Suppressor macrophage (primary cell): ENCODE results near the gene RRP1.
"Not testable (repeated sequence)": the region's sequence is repeated elsewhere in the genome, so short reads cannot be mapped to it uniquely, and the experiment has no call there.

Experiments
- DNase-seq, 4 experiments: peaks; one replicate each; pipeline ENCODE4 v3.0.0-alpha.2; 2020 to 2022

RRP1 gene

DNA sequence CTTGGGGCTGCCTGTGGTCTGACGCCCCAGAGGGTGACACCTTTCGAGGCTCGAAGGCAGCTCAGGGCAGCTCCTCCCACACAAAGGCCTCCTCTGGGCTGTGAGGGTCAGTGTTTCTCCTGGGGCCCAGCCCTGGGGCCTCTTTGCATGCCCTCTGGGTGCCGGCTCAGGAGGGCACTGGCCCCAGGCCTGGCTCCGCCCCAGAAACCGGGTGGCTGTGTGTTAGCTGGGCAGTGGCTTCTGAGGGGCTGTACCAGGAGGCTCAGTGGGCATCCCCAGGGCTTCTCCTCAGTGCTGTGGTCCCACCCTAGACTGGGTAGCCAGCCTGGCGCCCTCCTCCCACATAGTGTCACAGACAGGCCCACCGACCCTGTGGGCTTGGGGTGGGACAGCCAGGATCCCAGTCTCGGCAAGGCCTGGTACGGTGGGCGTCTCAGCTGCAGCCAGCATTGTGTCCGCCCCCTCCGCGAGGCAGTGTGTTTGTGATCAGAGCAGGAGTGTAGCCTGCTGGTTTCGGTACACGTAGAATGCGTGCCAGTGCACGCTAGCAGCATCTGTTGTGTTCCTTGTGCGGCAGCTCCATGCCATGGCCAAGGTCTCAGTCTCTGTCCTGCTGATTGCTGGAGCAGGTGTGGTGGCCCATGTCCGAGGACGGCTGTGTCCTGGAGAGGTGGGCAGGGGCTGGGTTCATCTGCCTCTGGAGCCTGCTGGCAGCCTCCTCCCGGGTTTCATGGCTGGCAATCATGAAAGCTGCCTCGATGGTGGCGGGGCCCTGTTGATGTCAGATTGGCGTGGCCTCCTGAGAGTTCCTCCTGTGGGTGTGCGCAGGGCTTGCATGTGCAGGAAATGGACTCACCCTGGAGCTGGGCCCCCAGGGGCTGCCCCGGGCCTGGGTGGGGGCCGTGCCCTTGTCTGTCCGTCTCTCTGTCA is 28.0 kb downstream of the RRP1 start:
- peak in 3 of 4 experiments; percentile 46 to 63 (median 58) for DNase-seq

DNA sequence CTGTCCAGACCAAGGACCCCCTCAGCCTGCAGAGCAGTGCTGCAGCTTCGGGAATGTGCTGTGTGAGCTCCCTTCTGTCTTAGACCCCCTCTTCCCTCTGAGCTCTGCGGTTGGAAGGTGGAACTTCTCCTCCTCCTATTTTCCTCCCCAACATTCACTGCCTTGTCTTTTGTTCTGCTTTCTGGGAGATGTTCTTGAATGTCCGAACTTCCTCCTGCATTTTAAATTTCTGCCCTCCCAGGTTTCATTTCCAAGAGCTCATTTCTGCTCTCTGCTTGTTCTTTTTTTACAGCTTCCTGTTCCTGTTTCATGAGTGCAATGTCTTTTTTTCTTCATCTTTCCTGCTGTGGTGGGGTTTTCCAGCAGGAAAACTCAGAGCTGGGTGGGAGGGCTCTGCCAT is 29.3 kb downstream of the RRP1 start:
- DNase-seq = peak; percentile 66 to 87 (median 78)

DNA sequence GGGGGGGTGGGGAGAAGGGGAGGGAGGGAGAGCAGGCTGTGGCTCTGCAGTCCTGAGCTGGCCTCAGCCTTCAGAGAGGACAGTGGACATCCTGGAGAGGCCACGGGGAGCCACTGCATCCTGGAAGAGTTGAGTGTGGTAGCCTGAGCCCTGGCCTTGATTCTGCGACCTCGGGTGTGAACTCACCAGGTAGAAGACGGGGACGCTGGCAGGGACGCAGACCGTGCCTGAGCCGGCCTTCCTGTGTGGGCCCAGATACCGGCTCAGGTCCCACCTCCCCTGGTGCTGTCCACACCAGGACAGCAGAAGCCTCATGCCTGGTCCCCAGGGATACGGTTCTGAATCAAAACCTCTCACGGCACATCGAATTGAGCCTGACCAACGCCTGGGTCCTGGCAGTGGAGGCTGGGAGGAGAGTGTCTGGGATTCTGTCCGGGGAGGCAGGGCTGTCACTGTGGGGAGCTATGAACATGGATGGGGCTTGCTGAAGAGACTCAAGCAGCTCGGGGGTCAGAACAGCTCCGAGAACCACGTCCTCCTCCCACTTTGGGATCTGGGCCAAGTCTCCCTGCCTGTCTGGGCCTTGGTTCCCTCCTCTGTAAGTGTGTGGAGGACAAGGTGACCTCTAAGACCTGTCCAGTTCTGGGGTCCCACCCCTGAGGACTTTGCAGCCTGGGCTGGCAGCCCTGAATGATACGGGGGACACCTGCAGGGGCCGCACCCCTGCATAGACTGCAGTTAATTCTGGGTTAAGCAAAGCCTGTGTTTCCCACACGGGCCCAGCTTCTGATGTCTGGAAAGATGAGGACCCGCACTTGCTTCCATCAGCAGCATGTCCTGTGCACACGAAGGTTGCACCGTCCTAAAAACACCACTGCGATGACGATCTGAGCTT is 30.4 kb downstream of the RRP1 start:
- DNase-seq = no peak

DNA sequence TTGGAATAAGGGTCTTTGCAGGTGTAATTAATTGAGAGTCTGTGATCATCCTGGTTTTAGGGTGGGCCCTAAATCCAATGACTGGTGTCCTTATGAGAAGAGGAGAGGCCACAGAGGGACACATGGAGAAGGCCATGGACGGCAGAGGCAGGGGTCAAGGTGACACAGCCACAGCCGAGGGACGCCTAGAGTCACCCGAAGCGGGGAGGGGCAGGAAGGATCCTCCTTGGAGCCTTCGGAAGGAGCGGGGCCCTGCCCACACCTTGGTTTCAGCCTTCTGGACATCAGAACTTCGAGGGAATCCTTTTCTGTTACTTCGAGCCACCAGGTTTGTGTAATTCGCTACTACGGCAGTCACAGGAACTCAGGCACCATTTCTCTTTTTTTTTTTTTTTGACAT is 31.1 kb downstream of the RRP1 start:
- no peak for DNase-seq

DNA sequence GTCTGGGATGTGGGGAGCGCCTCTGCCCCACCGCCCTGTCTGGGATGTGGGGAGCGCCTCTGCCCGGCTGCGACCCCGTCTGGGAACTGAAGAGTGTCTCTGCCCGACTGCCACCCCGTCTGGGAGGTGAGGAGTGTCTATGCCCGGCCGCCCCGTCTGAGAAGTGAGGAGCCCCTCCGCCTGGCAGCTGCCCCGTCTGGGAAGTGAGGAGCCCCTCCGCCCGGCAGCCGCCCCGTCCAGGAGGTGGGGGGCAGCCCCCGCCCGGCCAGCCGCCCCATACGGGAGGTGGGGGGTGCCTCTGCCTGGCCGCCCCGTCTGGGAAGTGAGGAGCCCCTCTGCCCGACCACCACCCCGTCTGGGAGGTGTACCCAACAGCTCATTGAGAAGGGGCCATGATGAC is 32.8 kb downstream of the RRP1 start:
- not testable (repeated sequence) for DNase-seq

DNA sequence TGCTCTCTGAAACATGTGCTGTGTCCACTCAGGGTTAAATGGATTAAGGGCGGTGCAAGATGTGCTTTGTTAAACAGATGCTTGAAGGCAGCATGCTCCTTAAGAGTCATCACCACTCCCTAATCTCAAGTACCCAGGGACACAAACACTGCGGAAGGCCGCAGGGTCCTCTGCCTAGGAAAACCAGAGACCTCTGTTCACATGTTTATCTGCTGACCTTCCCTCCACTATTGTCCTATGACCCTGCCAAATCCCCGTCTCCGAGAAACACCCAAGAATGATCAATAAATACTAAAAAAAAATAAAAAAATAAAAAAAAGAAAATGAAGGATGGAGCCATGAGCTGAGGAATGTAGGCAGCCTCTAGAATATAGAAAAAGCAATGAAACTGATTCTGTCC is 33.4 kb downstream of the RRP1 start:
- not testable (repeated sequence) for DNase-seq

DNA sequence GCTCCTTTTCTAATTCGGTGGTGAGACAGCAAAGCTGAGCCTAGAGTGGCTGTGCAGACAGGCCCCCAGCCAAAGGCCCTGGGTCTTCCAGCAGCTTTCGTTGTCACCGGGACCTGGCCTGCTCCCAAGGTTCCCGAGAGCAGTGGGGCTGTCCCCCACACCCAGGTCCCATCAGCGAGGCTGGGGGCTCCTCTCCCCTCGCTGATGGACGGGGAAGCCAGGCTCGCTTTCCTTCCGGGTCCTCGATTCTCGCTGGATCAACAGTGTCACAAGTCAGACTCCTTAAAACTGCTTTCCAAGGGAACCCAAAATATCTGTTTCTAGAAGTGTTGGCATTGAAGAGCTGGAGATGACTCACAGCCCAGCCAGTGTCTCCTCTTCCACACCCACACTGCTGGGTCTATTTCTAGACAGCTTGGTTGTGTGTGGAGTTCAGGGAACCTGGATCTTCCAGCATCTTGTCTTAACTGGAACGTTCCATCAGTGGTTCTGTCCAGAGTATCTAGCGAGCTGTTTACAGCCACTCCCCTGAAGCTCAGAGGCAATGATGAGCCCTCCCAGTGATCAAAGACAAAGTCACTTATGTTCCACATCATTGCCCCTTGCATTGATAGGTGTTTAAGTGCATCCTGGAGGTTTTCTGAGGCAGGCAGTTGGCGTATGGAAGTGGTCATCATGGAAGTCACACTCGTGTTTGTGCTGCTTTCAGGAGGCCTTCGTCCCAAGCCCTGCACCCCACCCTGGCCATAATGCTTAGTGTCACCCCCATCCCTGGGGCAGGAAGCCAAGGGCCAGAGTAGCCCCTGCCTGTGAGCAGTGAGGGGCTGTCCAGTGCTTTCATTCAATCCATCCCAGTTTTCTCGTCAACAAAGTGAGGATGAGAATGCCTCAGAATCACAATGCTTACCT is 35.2 kb downstream of the RRP1 start:
- peak; percentile 60 to 81 (median 76) for DNase-seq

DNA sequence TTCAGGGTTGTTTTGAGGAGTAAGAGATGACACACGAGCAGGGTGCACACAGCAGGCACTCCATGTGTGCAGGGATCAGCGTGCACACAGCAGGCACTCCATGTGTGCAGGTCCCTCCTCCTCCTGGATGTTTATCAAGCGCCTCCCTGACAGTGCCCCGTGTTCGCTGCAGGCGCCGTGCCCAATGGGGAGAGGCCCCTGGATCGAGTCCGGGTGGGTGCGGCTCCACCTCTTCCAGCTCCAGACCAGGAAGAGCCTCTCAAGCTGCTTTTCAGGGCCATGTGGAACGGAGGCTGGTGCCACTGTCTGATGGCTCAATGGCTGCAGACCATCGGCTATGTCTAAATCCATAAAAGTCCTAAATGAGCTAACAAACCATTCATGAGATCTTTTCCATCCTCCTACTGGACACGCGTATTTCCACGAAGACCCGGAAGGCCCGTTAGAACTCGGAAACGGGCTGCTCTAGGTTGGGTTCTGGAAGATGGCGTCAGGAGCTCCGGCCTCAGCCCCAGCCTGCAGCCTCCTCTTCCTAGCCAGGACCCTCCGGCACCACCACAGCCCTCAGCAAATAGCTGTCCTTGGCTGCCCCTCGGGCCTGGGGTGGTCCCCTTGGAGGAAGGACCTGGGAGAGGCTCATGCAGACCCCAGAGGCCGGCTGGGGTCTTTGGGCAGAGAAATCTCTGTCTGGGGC is 36.0 kb downstream of the RRP1 start:
- DNase-seq = no peak

DNA sequence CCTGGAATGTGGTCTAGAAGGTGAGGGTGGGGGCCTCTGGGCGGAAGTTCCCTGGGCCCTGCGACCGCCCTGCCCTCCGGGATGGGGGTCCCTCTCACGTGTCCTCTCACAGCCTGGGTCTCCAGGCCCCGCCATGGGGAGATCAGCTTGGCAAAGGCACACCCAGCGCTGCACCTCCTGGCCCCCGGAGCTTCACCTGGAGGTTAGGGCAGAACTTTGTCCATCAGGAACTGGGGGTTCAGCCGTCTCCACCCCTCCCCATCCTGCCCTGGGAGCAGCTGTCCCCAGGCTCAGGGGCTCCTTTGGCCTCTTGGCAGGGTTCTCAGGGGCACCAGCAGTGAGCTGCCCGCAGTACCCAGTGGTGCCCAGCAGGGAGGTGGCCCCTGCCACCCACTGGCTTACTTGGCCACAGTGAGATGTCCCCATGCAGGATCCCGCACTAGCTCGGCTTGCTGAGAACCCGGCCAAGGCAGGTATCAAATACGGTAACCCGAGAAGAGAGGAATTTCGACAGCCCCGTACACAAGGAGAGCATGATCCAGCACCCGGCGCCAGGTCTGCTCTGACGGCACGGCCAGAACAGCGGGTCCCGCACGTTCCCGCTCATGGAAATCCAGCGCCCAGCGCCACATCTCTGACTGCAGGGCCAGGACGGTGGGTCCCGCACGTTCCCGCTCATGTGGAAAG is 36.7 kb downstream of the RRP1 start:
- peak in 1 of 4 experiments; percentile 51 for DNase-seq

DNA sequence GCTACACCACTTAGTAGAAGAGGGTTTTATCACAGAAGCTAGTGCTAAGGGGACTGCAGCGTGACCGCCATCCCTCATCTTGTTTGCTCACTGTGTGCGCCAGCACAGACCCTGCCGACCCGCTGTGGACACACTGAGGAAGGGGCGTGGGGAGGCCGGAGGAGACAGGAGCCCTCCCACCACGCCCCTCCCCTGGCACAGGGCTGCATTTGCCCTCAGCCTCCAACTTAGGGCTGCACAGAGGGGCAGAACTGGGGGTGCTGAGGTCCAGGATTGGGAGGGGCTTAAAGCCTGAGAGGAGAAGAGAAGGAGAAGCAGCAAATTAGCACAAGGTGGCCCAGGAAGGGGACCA is 37.2 kb downstream of the RRP1 start:
- DNase-seq = no peak

DNA sequence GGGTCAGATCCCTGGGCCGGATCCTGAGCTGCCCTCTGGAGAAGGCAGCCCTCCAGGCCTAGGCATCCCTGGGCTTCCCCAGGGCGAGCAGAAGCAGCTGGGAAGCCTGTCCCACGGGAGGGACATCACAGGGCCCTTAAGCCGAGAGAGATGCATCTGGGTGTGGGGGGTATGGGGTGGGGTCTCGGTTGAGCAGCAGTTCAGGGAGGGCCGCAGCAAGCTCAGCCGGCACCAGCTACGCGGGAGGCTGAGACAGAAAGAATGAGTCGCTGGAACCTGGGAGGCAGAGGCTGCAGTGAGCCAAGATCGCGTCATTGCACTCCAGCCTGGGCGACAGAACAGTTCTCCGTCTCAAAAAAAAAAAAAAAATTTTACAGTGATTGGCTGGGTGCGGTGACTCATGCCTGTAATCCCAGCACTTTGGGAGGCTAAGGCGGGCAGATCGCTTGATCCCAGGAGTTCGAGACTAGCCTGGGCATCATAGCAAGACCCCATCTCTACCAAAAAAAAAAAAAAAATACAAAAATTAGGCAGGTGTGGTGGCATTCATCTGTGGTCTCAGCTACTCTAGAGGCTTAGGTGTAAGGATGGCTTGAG is 37.7 kb downstream of the RRP1 start:
- DNase-seq = no peak

DNA sequence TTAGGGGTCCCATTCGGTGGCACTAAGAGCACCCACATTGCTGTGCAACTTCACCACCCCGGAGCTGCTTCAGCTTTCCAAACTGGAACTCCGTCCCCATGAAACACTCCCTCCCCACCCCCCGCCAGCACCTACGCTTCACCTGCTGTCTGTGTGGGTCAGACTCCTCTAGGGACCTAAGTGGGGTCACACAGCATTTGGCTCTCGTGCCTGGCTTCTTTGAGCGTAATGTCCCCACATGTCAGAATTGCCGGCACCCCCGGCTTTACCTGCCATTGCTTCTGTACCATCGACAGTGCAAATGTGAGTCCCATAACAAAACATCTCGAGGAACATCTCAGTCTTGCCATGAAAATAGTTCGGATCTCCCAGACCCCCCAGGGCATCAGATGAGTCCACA is 39.8 kb downstream of the RRP1 start:
- DNase-seq = no peak

DNA sequence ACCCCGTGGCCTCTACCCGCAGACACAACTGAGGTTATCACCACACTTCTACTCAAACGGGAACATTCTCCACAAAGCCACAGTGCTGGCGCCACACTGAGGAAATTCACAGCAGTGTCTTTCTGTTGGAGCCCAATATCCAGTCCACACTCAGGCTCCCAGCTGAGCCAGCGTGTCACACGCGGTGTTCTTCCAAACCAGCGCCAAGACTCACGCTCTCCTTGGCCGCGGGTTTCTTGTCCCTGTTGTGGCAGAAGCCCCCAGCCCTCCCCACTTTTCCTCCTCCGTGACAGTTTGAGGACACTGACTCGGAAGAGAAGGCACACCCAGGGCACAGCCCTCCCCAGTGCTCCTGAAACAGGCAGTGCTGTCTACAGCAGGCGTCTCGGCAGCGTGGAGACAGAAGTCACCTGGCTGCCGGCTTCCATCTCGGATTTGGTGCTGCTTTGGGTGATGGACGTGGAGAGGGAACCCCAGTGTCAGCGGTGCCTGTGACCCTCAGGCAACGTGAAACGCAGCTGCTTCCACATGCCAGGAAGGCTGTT is 40.3 kb downstream of the RRP1 start:
- DNase-seq = peak; percentile 53 to 70 (median 62)

DNA sequence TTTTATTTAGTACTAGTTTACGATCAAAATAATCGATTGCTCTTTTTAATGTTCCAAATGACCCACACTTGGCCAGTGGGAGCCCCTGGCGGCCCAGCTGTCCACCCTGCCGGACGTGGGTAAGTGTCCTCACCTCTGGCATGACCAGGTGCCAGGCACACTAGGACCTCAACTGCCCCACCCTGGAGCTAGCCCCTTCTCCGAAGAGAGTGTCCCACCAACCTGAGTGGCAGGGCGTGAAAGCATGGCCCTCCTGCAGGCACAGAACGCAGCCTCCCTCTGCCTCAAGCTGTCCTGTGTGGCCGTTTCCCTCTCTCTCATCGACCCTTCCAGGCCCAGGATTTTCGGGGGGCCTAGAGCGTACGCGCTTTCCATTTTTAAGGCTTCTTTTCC is 42.8 kb downstream of the RRP1 start:
- DNase-seq = no peak

DNA sequence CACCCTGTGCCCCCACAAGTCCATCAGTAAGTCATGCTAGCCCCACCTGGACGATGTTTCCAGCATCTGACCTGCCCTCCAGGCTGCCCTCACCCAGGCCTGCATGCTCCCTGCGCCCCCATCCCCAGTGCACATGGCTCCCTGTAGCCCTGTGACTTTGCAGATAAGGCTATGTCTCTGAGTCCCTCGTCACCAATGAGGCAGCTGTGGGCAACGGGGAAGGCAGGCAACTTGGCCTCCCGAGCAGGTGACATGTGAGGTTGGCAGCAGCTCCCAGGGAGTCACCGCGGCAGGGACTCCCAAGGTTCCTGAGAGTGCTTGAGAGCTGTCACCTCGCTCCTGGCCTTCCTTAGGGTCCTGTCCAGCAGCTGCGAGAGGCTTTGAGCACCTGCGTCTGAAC is 43.3 kb downstream of the RRP1 start:
- no peak for DNase-seq

DNA sequence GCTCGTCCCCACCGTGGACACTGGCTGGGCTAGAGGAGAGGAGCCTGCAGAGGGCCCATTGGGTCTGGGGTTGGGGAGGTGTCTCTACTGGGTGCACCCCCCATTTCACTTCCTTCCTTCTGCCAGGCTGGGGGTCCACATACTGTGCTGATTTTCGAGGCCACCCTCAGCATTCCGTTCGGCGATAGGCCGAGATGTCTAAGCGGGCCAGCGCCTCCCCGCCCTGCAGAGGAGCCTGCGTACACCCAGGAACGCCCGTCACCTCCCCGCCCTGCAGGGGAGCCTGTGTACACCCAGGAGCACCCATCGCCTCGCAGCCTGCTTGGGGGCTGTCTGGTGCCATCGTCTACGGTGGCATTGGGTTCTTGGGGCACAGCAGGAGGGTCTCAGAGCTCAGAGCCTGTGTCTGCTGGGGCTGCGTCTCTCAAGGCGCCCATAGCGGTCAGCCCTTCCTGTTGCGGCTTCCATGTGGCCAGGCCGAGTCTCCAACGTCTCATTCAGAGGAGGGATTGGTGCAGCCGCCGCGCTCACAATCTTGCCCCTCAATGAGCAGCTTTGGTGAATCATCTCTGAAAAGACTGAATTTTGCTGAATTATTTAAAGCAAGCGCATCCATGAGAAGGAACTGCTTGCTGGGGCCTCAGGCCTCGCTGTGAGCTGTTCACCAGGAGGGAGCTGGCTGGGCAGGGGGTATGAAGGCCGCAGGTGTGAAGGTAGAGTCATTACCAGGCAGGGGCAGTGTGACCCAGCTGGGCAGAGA is 44.9 kb downstream of the RRP1 start:
- peak in 2 of 4 experiments; percentile 40 to 45 for DNase-seq

DNA sequence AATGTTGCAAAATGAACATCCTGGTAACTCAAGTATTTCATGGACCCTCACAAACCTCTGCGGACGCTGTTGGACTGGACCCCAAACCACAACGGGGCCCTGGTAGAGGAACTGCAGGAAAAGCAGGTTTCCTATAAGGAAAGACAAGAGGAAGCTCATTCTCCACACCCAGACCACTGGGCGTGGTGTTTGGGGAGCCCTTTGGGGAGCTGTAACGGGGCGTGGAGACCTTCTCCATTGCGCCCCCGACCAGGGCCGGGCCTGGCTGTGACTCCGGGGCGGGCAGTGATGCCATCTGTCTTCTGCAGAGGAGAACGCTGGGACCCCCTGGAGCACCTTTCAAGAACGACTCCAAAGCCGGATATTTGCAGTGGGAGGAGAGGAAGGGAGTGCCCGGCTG is 45.7 kb downstream of the RRP1 start:
- no peak for DNase-seq

DNA sequence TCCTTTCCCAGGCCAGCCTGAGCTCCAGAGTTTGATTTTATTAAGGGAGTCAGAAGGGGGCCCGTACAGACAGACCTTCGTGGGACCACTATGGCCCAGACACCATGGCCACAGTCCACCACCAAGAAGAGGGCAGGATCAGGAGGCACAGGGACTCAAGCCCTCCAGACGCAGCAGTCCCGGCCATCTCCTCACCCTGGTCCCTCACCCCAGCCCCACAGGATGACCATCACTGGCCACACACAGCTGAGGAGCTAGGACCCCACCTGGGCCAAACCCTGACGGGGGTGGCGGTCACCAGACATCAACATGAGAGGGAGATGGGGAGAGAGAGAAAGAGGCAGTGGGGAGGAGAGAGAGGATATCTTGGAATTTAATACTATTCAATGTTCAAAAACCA is 46.5 kb downstream of the RRP1 start:
- no peak for DNase-seq

DNA sequence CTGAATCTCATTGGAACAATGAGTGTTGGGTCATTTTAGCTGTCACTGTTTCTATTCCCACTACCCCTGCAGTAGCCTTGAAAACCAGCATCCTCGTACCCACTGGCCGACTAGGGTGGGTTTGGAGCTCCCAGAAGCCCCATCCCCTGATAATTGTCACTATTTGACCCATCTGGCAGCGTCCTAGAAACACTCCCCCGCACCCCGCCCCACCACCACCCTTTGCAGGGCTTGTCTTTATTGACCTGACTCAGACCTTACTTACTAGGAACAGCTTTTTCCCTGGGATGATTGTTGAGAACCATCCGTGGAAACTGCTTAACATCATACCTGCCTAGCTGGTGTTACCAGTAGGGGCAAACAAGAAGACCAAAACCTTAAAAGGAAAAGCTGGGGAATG is 47.2 kb downstream of the RRP1 start:
- no peak for DNase-seq

DNA sequence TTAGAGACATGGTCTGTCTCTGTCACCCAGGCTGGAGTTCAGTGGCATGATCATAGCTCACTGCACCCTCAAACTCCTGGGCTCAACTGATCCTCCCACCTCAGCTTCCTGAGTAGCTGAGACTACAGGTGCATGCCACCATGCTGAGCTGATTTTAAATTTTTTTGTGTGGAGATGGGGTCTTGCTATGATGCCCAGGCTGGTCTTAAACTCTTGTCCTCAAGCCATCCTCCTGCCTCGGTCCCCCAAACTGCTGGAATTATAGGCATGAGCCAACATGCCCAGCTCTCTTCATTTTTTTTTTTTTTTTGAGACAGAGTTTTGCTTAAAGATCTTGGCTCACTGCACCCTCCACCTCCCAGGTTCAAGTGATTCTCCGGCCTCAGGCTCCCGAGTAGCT is 50.9 kb downstream of the RRP1 start:
- DNase-seq = no peak
